Measurements from ENCODE around the gene ACTN4. TPM values are rescaled to one million over a fixed set of nuclear protein-coding genes. Genes with fewer than 3 reads are reported as not detected.

ACTN4 gene
- total RNA-seq, 1 donor from 2014 or later: 315 TPM

- no peak for DNase-seq
Observed at GRCh38 chr19:38711726-38712153, 64.3 kb downstream of the ACTN4 start.

GRCh38 chr19:38712161-38712748 is 64.8 kb downstream of the ACTN4 start:
- no peak for DNase-seq

- no peak for DNase-seq
Observed at GRCh38 chr19:38713227-38713649, 65.8 kb downstream of the ACTN4 start.

- DNase-seq: no peak
Observed at GRCh38 chr19:38713865-38714264, 66.4 kb downstream of the ACTN4 start.

- no peak for DNase-seq
Observed at GRCh38 chr19:38714354-38714778, 66.9 kb downstream of the ACTN4 start.

GRCh38 chr19:38715555-38715954 is 68.1 kb downstream of the ACTN4 start:
- DNase-seq: no peak

GRCh38 chr19:38717051-38717450 is 69.6 kb downstream of the ACTN4 start:
- no peak for DNase-seq

GRCh38 chr19:38717855-38718254 is 70.4 kb downstream of the ACTN4 start:
- no peak for DNase-seq

- DNase-seq: no peak
Observed at GRCh38 chr19:38718747-38719543, 71.5 kb downstream of the ACTN4 start.

GRCh38 chr19:38719761-38720558 is 72.5 kb downstream of the ACTN4 start:
- DNase-seq: no peak

- DNase-seq: no peak
Observed at GRCh38 chr19:38720559-38721236, 73.2 kb downstream of the ACTN4 start.

GRCh38 chr19:38721496-38721895 is 74.0 kb downstream of the ACTN4 start:
- no peak for DNase-seq

- no peak for DNase-seq
Observed at GRCh38 chr19:38721979-38722773, 74.7 kb downstream of the ACTN4 start.

- no peak for DNase-seq
Observed at GRCh38 chr19:38722947-38723605, 75.6 kb downstream of the ACTN4 start.

- no peak for DNase-seq
Observed at GRCh38 chr19:38723606-38723965, 76.1 kb downstream of the ACTN4 start.

GRCh38 chr19:38723990-38724854 is 76.8 kb downstream of the ACTN4 start:
- DNase-seq: no peak

- DNase-seq: no peak
Observed at GRCh38 chr19:38725469-38726283, 78.2 kb downstream of the ACTN4 start.

GRCh38 chr19:38726284-38726673 is 78.8 kb downstream of the ACTN4 start:
- no peak for DNase-seq

GRCh38 chr19:38726761-38727301 is 79.4 kb downstream of the ACTN4 start:
- no peak for DNase-seq

Data from dermis blood vessel endothelial cell (primary cell).